Astrocyte (in vitro differentiated cells and primary cell): ENCODE measurements around the gene IL21R.

Experiments
- EZH2 ChIP-seq: IDR thresholded peaks from 2 replicates; pipeline ENCODE4 v1.6.1; 2012; ENCODE audit warnings: mild to moderate bottlenecking, low read length, inconsistent platforms; ENCODE audit not compliant: insufficient read depth
- TF ChIP-seq, protein P1 (sequence below): IDR thresholded peaks from 2 replicates; pipeline ENCODE4 v1.5.1; 2011; ENCODE audit warnings: low read depth, mild to moderate bottlenecking, inconsistent platforms, low read length, moderate library complexity; ENCODE audit not compliant: insufficient read depth

DNA sequence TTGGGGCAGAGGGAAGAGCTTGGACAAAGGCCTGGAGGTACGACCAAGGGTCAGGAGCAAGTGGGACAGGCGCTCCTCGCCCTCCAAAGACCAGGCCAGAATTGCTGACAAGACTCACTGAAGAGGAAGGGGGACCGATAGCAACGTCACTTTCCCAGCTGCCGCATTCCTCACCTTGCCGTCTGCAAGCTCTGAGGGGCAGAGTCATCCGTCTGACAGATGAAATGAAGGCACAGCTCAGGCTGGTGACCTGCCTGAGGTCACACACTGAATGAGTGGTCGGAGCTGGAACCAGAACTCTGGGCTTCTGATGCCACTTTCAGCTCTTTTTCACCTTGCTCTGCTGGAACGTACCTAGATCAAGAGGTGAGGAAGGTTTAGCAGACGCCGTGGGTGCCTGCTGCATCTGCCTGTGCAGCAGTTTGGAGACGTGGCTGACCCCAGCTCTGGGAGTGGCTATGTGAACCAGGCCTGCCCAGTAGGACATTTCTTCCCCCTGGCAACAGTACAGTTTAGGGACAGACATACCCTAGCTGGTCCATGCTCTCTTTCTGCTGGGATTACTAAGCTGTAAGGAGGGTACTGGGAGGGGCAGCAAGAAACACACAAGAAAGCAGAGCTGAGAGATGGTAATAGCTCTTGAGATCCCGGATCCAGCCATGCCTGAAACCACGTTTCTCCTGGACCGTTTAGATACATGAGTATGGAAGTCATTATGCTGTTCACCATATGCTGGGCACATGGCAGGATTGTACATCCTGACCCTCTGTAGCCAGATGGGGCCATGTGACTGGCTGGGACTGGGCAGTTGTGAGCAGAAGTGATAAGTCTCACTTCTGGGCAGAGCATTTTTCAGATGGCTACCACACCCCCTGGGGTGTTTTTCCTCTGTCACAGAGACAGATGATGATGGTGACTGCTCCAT is 50.9 kb downstream of the IL21R start:
- no peak for TF ChIP-seq EZH2
- TF ChIP-seq, protein P1, sequence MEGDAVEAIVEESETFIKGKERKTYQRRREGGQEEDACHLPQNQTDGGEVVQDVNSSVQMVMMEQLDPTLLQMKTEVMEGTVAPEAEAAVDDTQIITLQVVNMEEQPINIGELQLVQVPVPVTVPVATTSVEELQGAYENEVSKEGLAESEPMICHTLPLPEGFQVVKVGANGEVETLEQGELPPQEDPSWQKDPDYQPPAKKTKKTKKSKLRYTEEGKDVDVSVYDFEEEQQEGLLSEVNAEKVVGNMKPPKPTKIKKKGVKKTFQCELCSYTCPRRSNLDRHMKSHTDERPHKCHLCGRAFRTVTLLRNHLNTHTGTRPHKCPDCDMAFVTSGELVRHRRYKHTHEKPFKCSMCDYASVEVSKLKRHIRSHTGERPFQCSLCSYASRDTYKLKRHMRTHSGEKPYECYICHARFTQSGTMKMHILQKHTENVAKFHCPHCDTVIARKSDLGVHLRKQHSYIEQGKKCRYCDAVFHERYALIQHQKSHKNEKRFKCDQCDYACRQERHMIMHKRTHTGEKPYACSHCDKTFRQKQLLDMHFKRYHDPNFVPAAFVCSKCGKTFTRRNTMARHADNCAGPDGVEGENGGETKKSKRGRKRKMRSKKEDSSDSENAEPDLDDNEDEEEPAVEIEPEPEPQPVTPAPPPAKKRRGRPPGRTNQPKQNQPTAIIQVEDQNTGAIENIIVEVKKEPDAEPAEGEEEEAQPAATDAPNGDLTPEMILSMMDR, result no peak
